Activated B cell treated with CpG ODN at 0.5 μM for 24 hours (primary cell): ENCODE data around the gene DCP1B. TPM values are rescaled to one million over a fixed set of nuclear protein-coding genes. Genes with fewer than 3 reads are reported as not detected.

Experiments used
- ATAC-seq: fragments of 200-7000 bp; cut with Tn5 transposase; one replicate; pipeline ENCODE4 v1.10.0; 2021; ENCODE audit warnings: low read depth, mild to moderate bottlenecking, moderate library complexity
- CTCF ChIA-PET: fragments of 350-600 bp; sonication (Branson Sonifier 250); formaldehyde crosslinking; loops from one replicate; lab custom pipeline; 2021; ENCODE audit warnings: antibody characterized with exemption; lab: Charles Lee
- POLR2A ChIA-PET: fragments of 350-600 bp; sonication (Branson Sonifier 250); formaldehyde crosslinking; loops from one replicate; lab custom pipeline; 2021; ENCODE audit warnings: antibody characterized with exemption; lab: Charles Lee
- DNase-seq: peaks from one replicate; pipeline ENCODE4 v3.0.0; 2022
- H3K27ac Mint-ChIP-seq: one replicate; pipeline ENCODE4 v1.8.0; 2020; ENCODE audit warnings: mixed read lengths
- H3K27me3 Mint-ChIP-seq: one replicate; pipeline ENCODE4 v1.8.0; 2021; ENCODE audit warnings: mixed read lengths
- H3K36me3 Mint-ChIP-seq: one replicate; pipeline ENCODE4 v1.8.0; 2021; ENCODE audit warnings: low read depth, mixed read lengths
- H3K4me1 Mint-ChIP-seq: one replicate; pipeline ENCODE4 v1.8.0; 2021; ENCODE audit warnings: mixed read lengths
- H3K4me3 Mint-ChIP-seq: one replicate; pipeline ENCODE4 v1.8.0; 2020; ENCODE audit warnings: mild to moderate bottlenecking, mixed read lengths
- H3K9me3 Mint-ChIP-seq: one replicate; pipeline ENCODE4 v1.8.0; 2020; ENCODE audit warnings: mixed read lengths
- CTCF ChIP-seq: fragments of 200-600 bp; IDR thresholded peaks from one replicate; pipeline ENCODE4 v1.8.0; 2022; ENCODE audit warnings: antibody characterized with exemption, mild to moderate bottlenecking
- intact Hi-C: fragments of 100-400 bp; cut with micrococcal nuclease; formaldehyde crosslinking; loops from one replicate; pipeline ENCODE4 v1.15.1; 2024
- total RNA-seq: library from RNA; stranded (reverse); gene quantifications from 2 replicates; pipeline ENCODE4 v1.2.3, GENCODE V29; 2022

The DCP1B gene
- total RNA-seq, 1 donor from 2014 or later = 14.7 TPM

- TF ChIP-seq CTCF = no peak
- Mint-ChIP-seq H3K4me1 (peaks cover 6% of the 10 kb centered on the region), H3K27ac (peak overlapping the region; percentile 41), H3K27me3 (no peaks in the 10 kb centered on the region), H3K9me3 (no peaks in the 10 kb centered on the region), H3K36me3 (peaks cover 54% of the 10 kb centered on the region), H3K4me3 (no peak overlapping the region)
- ChIA-PET POLR2A (interaction anchor here (0.7 to 3.4 kb wide), 12 partner anchors 9 to 278 kb away, joined by 3 to 48 read pairs (median 4); no protein-coding TSS in a partner anchor), CTCF (interaction anchor here (0.6 to 6.1 kb wide), 48 partner anchors 9 to 822 kb away, joined by 3 to 205 read pairs (median 4); partner anchors contain the start of genes ADIPOR2 and CACNA2D4)
- peak; percentile 99 for ATAC-seq
- DNase-seq = peak; percentile 83
- intact Hi-C loops = loop anchor here (1.0 to 10.0 kb wide), 6 partner anchors 95 to 825 kb away; no protein-coding TSS in a partner anchor
Observed at GRCh38 chr12:1939801-1940607, 64.3 kb downstream of the DCP1B start.

DNA sequence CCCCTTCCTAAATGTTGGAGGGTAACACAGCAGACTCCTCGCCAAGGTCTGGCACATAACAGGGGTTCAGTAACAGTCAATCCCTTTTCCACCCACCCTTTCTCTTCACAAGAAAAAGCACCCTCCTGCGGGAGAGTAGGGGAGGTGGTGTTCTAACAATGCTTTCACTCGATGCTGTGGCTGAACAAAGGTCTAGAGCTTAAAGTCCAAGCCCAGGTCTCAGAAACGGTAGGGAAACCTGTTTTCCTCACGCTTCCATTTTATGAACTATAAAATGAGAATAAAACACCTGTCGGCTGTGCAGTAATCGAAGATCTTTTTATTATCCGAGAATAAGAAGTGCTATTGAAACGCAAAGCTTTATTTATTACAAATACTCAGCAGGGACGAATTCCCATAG is 64.9 kb downstream of the DCP1B start:
- intact Hi-C loops = loop anchor here (10.0 kb wide), 1 partner anchor 825 kb away; no protein-coding TSS in a partner anchor
- CTCF ChIA-PET = interaction anchor here (0.8 to 6.1 kb wide), 30 partner anchors 9 to 352 kb away, joined by 3 to 205 read pairs (median 5); partner anchors contain the start of genes ADIPOR2 and CACNA2D4
- Mint-ChIP-seq H3K36me3 (peaks cover 47% of the 10 kb centered on the region), H3K4me1 (peaks cover 6% of the 10 kb centered on the region), H3K27me3 (no peaks in the 10 kb centered on the region), H3K9me3 (no peaks in the 10 kb centered on the region), H3K27ac (no peak overlapping the region), H3K4me3 (no peak overlapping the region)
- POLR2A ChIA-PET = interaction anchor here (1.1 to 3.4 kb wide), 8 partner anchors 9 to 147 kb away, joined by 3 to 48 read pairs (median 4); no protein-coding TSS in a partner anchor
- no peak for ATAC-seq
- DNase-seq = no peak
- no peak for TF ChIP-seq CTCF

- no peak overlapping the region for H3K27ac Mint-ChIP-seq
- H3K9me3 Mint-ChIP-seq = no peaks in the 10 kb centered on the region
- H3K36me3 Mint-ChIP-seq = peaks cover 30% of the 10 kb centered on the region
- ChIA-PET CTCF (interaction anchor here (3.3 to 6.1 kb wide), 3 partner anchors 139 to 284 kb away, joined by 57 to 205 read pairs (median 65); no protein-coding TSS in a partner anchor), POLR2A (interaction anchor here (3.4 kb wide), 1 partner anchor 142 kb away, joined by 48 read pairs; no protein-coding TSS in a partner anchor)
- TF ChIP-seq CTCF = no peak
- no peak for ATAC-seq
- H3K27me3 Mint-ChIP-seq = no peaks in the 10 kb centered on the region
- H3K4me3 Mint-ChIP-seq = no peak overlapping the region
- DNase-seq = no peak
- intact Hi-C loops = loop anchor here (10.0 kb wide), 1 partner anchor 823 kb away; no protein-coding TSS in a partner anchor
- peaks cover 23% of the 10 kb centered on the region for H3K4me1 Mint-ChIP-seq
Observed at GRCh38 chr12:1937481-1938224, 66.6 kb downstream of the DCP1B start.

GRCh38 chr12:1936406-1937320 is 67.6 kb downstream of the DCP1B start:
- CTCF ChIA-PET = interaction anchor here (1.3 kb wide), 1 partner anchor 145 kb away, joined by 4 read pairs; no protein-coding TSS in a partner anchor
- H3K4me3 Mint-ChIP-seq = no peak overlapping the region

More at GRCh38 chr12:1936406-1937320, 67.6 kb downstream of the DCP1B start:
- peaks cover 33% of the 10 kb centered on the region for H3K4me1 Mint-ChIP-seq
- H3K9me3 Mint-ChIP-seq = no peaks in the 10 kb centered on the region
- H3K27ac Mint-ChIP-seq = no peak overlapping the region
- peaks cover 22% of the 10 kb centered on the region for H3K36me3 Mint-ChIP-seq
- ATAC-seq (no peak), DNase-seq (no peak)
- TF ChIP-seq CTCF = no peak
- intact Hi-C loops = loop anchor here (10.0 kb wide), 1 partner anchor 822 kb away; no protein-coding TSS in a partner anchor
- POLR2A ChIA-PET = no interaction called here
- H3K27me3 Mint-ChIP-seq = no peaks in the 10 kb centered on the region
